CD4-positive, alpha-beta T cell (primary cell): ENCODE measurements around the gene MCAT. TPM values are rescaled to one million over a fixed set of nuclear protein-coding genes. Genes with fewer than 3 reads are reported as not detected.

Source experiments
- ATAC-seq: fragments of 200-7000 bp; cut with Tn5 transposase; one replicate; pipeline ENCODE4 v1.10.0; 2022; ENCODE audit warnings: mild to moderate bottlenecking; ENCODE audit not compliant: poor library complexity
- CTCF ChIA-PET: fragments of 350-600 bp; sonication (Branson Sonifier 250); formaldehyde crosslinking; loops from one replicate; lab custom pipeline; 2021; ENCODE audit warnings: antibody characterized with exemption, inconsistent platforms; lab: Charles Lee
- POLR2A ChIA-PET: fragments of 350-600 bp; sonication (Branson Sonifier 250); formaldehyde crosslinking; loops from one replicate; lab custom pipeline; 2021; ENCODE audit warnings: antibody characterized with exemption, inconsistent platforms; lab: Charles Lee
- DNase-seq, 14 experiments: peaks; one replicate each; pipeline ENCODE4 v3.0.0-alpha.2; 2013 to 2020; ENCODE audit warnings: mixed read lengths in 2 of 14
- H3K27ac ChIP-seq, 2 donors: one replicate each; pipeline versions ENCODE4 v1.5.1 to v1.7.0; 2013; ENCODE audit warnings: low read length in 2 of 2, low read depth in 1 of 2, mild to moderate bottlenecking in 1 of 2
- H3K27me3 ChIP-seq, 2 experiments: 1 replicate in 1 of 2; 2 replicates in 1 of 2; pipeline versions ENCODE4 v1.6.1 to v1.7.0; 2013; ENCODE audit warnings: low read length in 2 of 2, control low read depth in 1 of 2, mild to moderate bottlenecking in 1 of 2, moderate library complexity in 1 of 2; ENCODE audit not compliant: insufficient read depth in 2 of 2, control insufficient read depth in 1 of 2
- H3K36me3 ChIP-seq: one replicate; pipeline ENCODE4 v1.6.1; 2013; ENCODE audit warnings: low read length, control low read depth; ENCODE audit not compliant: insufficient read depth
- H3K4me1 ChIP-seq: one replicate; pipeline ENCODE4 v1.6.1; 2013; ENCODE audit warnings: low read length, control low read depth; ENCODE audit not compliant: insufficient read depth
- H3K4me3 ChIP-seq: one replicate; pipeline ENCODE4 v1.5.1; 2013; ENCODE audit warnings: mild to moderate bottlenecking, low read length, moderate library complexity
- H3K9me3 ChIP-seq, 2 experiments: 1 replicate in 1 of 2; 2 replicates in 1 of 2; pipeline versions ENCODE4 v1.6.1 to v1.7.0; 2013; ENCODE audit warnings: low read length in 2 of 2, mild to moderate bottlenecking in 2 of 2, control low read depth in 1 of 2, moderate library complexity in 1 of 2; ENCODE audit not compliant: control insufficient read depth in 1 of 2, insufficient read depth in 1 of 2
- H3K27ac Mint-ChIP-seq: one replicate; pipeline ENCODE4 v1.8.0; 2020; ENCODE audit warnings: mixed read lengths
- H3K27me3 Mint-ChIP-seq: one replicate; pipeline ENCODE4 v1.8.0; 2021; ENCODE audit warnings: mixed read lengths
- H3K36me3 Mint-ChIP-seq: one replicate; pipeline ENCODE4 v1.8.0; 2021; ENCODE audit warnings: low read depth, mixed read lengths
- H3K4me1 Mint-ChIP-seq: one replicate; pipeline ENCODE4 v1.8.0; 2021; ENCODE audit warnings: low read depth, mixed read lengths
- H3K4me3 Mint-ChIP-seq: one replicate; pipeline ENCODE4 v1.8.0; 2020; ENCODE audit warnings: mild to moderate bottlenecking, mixed read lengths
- H3K9me3 Mint-ChIP-seq: one replicate; pipeline ENCODE4 v1.8.0; 2020; ENCODE audit warnings: mixed read lengths
- intact Hi-C, 2 experiments: fragments of 100-400 bp; cut with DNase I in 1 of 2; cut with micrococcal nuclease in 1 of 2; formaldehyde crosslinking; loops; one replicate each; pipeline versions ENCODE4 v1.15.1 to v1.9.0; 2023 to 2025; cut with DNase I, micrococcal nuclease
- total RNA-seq, 174 experiments: library from RNA in 2 of 174; stranded (reverse) in 2 of 174; gene quantifications; one replicate each; pipeline ENCODE4 v1.2.3 and lab custom pipeline; 2021 to 2026
- TF ChIP-seq, protein P1 (sequence below): fragments of 200-600 bp; IDR thresholded peaks from one replicate; pipeline ENCODE4 v1.8.0; 2022; ENCODE audit warnings: antibody characterized with exemption, mild to moderate bottlenecking

MCAT gene
- total RNA-seq, 2 experiments from 2014 or later, result 16.1 to 18.0 TPM

GRCh38 chr22:43144949-43145348 lies 1.8 kb upstream of the MCAT start:
- no peak for DNase-seq
- ATAC-seq, result no peak
- peak overlapping the region; percentile 30 for H3K27ac Mint-ChIP-seq
- Histone ChIP-seq H3K9me3 (peaks cover 0 to 4% of the 10 kb centered on the region in 2 experiments), H3K36me3 (peaks cover 10% of the 10 kb centered on the region), H3K27me3 (no peaks in the 10 kb centered on the region), H3K4me1 (peaks cover 30% of the 10 kb centered on the region), H3K4me3 (no peak overlapping the region), H3K27ac (no peak overlapping the region)
- no peaks in the 10 kb centered on the region for H3K27me3 Mint-ChIP-seq
- intact Hi-C loops, result loop anchor here in 1 of 2 experiments (10.0 kb wide), 1 partner anchor 130 kb away; the partner anchor contains the start of gene PACSIN2
- ChIA-PET POLR2A (interaction anchor here (4.7 kb wide), 1 partner anchor 43 kb away, joined by 28 read pairs; the partner anchor contains the start of gene TTLL12), CTCF (no interaction called here)
- TF ChIP-seq, protein P1, sequence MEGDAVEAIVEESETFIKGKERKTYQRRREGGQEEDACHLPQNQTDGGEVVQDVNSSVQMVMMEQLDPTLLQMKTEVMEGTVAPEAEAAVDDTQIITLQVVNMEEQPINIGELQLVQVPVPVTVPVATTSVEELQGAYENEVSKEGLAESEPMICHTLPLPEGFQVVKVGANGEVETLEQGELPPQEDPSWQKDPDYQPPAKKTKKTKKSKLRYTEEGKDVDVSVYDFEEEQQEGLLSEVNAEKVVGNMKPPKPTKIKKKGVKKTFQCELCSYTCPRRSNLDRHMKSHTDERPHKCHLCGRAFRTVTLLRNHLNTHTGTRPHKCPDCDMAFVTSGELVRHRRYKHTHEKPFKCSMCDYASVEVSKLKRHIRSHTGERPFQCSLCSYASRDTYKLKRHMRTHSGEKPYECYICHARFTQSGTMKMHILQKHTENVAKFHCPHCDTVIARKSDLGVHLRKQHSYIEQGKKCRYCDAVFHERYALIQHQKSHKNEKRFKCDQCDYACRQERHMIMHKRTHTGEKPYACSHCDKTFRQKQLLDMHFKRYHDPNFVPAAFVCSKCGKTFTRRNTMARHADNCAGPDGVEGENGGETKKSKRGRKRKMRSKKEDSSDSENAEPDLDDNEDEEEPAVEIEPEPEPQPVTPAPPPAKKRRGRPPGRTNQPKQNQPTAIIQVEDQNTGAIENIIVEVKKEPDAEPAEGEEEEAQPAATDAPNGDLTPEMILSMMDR, result no peak
- H3K4me1 Mint-ChIP-seq, result peaks cover 30% of the 10 kb centered on the region
- H3K4me3 Mint-ChIP-seq, result no peak overlapping the region
- H3K36me3 Mint-ChIP-seq, result peaks cover 13% of the 10 kb centered on the region
- no peaks in the 10 kb centered on the region for H3K9me3 Mint-ChIP-seq

GRCh38 chr22:43136801-43137200 lies 6.4 kb downstream of the MCAT start:
- POLR2A ChIA-PET, result interaction anchor here (0.9 kb wide), 1 partner anchor 26 kb away, joined by 3 read pairs; the partner anchor contains the start of gene BIK
- intact Hi-C loops, result no loop called here

GRCh38 chr22:43136255-43136654 lies 6.9 kb downstream of the MCAT start:
- no peak overlapping the region for H3K4me3 ChIP-seq
- peaks cover 60% of the 10 kb centered on the region for H3K36me3 ChIP-seq
- intact Hi-C loops, result no loop called here
- no peaks in the 10 kb centered on the region for H3K27me3 Mint-ChIP-seq
- no peaks in the 10 kb centered on the region for H3K9me3 ChIP-seq
- POLR2A ChIA-PET, result interaction anchor here (0.9 kb wide), 1 partner anchor 26 kb away, joined by 3 read pairs; the partner anchor contains the start of gene BIK
- no peaks in the 10 kb centered on the region for H3K4me1 ChIP-seq
- no peaks in the 10 kb centered on the region for H3K9me3 Mint-ChIP-seq
- peak; percentile 39 for ATAC-seq
- peak in 11 of 14 experiments; percentile 14 to 68 (median 33) for DNase-seq
- H3K27ac Mint-ChIP-seq, result no peak overlapping the region
- peaks cover 5% of the 10 kb centered on the region for H3K4me1 Mint-ChIP-seq
- H3K27me3 ChIP-seq, result no peaks in the 10 kb centered on the region
- H3K36me3 Mint-ChIP-seq, result peaks cover 75% of the 10 kb centered on the region
- no peak overlapping the region for H3K4me3 Mint-ChIP-seq
- TF ChIP-seq, protein P1, result no peak
- CTCF ChIA-PET, result no interaction called here
- H3K27ac ChIP-seq, result no peak overlapping the region

More at GRCh38 chr22:43136801-43137200, 6.4 kb downstream of the MCAT start:
- H3K27me3 ChIP-seq, result no peaks in the 10 kb centered on the region
- DNase-seq (no peak), ATAC-seq (no peak)
- Mint-ChIP-seq H3K27me3 (no peaks in the 10 kb centered on the region), H3K36me3 (peaks cover 73% of the 10 kb centered on the region), H3K27ac (no peak overlapping the region), H3K9me3 (no peaks in the 10 kb centered on the region), H3K4me1 (peaks cover 8% of the 10 kb centered on the region), H3K4me3 (no peak overlapping the region)
- H3K9me3 ChIP-seq, result no peaks in the 10 kb centered on the region
- TF ChIP-seq, protein P1, result no peak
- H3K4me1 ChIP-seq, result peaks cover 3% of the 10 kb centered on the region
- no peak overlapping the region for H3K27ac ChIP-seq
- no peak overlapping the region for H3K4me3 ChIP-seq
- CTCF ChIA-PET, result no interaction called here
- H3K36me3 ChIP-seq, result peaks cover 56% of the 10 kb centered on the region
